ENCODE results near the gene YEATS4.

YEATS4 gene

DNA sequence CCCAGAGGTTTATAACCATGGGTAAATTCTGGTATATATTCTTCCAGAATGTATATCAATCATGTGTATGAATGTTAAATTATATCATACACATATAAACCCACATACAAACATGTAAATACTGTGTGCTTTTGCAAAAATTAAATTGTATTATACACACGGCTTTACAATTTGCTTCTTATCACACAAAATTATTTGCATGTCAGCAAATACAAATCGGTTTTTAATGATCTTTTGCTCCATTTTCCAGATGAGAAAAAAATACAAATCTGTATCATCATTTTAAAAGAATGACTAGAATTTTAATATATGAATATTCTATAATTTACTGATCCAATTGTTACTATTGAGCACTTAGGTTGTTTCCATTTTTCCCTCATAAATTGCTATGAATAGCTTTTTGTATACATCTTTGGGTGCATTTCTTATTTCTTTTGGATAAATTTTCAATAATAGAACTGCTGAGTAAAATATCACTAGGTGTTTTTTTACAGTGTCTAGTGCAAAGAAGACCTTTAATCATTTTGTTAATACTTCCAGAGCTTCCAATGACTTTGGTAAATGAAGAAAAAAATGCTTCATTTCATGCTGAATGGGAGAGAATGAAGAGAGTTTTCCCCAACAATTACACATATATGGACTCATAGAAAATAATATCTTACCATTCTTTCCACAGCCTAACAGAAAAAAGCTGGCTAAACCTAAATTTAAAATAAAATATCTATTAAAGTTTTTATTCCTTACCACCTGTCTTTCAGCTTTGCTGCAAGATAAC lies 7.9 kb upstream of the YEATS4 start:
- no peak for TF ChIP-seq GATA2 (IDR thresholded peaks at IDR 0.05; ENCODE audit: low read depth, low read length)

DNA sequence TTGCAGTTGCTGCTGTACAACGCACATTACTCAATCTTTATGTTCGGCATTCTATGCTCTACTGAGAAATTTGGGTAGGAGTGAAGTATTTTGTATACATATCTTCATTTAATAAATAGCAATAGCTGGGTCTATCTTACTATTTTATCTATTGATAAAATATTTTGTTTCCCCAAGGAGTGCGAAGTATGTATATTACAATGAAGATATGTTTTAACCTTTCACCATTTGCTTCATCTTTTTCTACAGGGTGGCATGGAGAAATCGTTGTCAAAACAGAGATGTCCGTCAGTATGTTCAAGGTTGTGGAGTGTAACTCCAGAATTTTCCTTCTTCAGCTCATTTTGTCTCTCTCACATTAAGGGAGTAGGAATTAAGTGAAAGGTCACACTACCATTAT lies 6.6 kb upstream of the YEATS4 start:
- TF ChIP-seq GATA3 (IDR thresholded peaks at IDR 0.05; ENCODE audit: low read depth, low read length) (no peak), GATA2 (IDR thresholded peaks at IDR 0.05; ENCODE audit: low read depth, low read length) (no peak)

GRCh38 chr12:69354172-69354555 lies 5.4 kb upstream of the YEATS4 start:
- TF ChIP-seq GATA2 (IDR thresholded peaks at IDR 0.05; ENCODE audit: low read depth, low read length) (no peak), GATA3 (IDR thresholded peaks at IDR 0.05; ENCODE audit: low read depth, low read length) (no peak)

DNA sequence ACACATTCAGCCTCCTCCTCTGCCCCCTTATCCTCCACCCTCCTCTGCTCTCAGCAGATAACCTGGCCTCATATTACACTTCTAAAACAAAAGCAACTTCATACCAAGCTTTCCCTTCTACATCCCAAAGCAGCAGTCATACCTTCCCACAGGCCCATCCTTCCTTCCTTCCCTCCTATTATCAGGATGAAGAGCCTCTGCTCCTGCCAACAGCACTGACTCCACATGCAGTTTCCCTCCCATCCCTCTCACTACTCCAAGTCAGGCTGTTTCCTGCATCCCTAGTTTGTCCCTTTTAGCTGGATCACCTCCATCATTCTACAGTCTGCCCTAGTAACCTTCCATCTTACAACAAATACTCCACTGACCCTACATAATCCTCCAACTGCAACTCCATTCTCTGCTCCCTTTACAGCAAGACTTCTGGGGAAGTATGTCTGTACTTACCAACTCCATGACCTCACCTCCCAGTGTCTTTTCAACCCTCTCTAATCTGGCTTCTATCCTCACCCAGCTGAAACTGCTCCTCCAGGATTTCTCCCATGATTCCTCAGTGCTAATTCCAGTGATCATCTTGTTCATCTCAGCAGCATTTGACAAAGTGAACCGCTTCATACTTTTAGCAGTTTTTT lies 4.9 kb upstream of the YEATS4 start:
- TF ChIP-seq GATA2 (IDR thresholded peaks at IDR 0.05; ENCODE audit: low read depth, low read length), result no peak
- no peak for TF ChIP-seq GATA3 (IDR thresholded peaks at IDR 0.05; ENCODE audit: low read depth, low read length)

- TF ChIP-seq GATA3 (IDR thresholded peaks at IDR 0.05; ENCODE audit: low read depth, low read length) (no peak), GATA2 (IDR thresholded peaks at IDR 0.05; ENCODE audit: low read depth, low read length) (no peak)
Measured at GRCh38 chr12:69355363-69356028, 4.0 kb upstream of the YEATS4 start.

DNA sequence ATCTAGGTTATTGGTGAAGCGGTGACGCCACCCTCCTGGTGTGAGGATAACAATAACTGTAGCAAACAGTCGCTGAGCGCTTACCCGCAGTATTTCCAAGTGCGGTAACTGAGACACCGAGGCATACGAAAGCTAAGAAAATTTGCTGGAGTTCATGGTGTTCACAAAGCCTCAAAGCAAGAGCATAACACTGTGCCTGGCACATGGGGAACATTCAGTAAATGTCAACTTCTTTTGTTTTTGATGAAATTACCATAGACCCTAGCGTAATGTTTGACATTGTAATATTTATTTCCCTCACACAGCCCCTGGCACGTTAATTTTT lies 767 bp downstream of the YEATS4 start:
- TF ChIP-seq GATA3 (IDR thresholded peaks at IDR 0.05; ENCODE audit: low read depth, low read length), result no peak
- no peak for TF ChIP-seq GATA2 (IDR thresholded peaks at IDR 0.05; ENCODE audit: low read depth, low read length)

DNA sequence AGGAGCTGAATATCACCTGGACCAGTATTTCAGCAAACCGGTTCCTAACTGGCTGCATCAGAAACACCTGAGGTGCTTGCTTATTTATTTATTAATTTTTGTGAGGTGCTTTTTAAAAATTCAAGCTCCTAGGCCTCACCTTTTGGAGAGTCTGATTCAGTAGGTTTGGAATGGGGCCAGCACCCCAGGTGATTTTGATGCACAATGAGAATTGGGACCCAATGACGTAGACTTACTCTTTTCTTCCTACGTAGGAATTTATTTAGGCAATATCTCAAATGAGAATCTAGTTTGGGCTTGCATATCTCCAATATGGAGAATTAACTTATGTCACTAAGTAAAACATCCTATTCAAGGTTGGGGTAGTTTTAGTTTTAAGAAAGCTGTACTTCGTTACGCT lies 7.3 kb downstream of the YEATS4 start:
- TF ChIP-seq GATA3 (IDR thresholded peaks at IDR 0.05; ENCODE audit: low read depth, low read length) (no peak), GATA2 (IDR thresholded peaks at IDR 0.05; ENCODE audit: low read depth, low read length) (no peak)

GRCh38 chr12:69368171-69368570 lies 8.6 kb downstream of the YEATS4 start:
- TF ChIP-seq GATA3 (IDR thresholded peaks at IDR 0.05; ENCODE audit: low read depth, low read length), result no peak
- TF ChIP-seq GATA2 (IDR thresholded peaks at IDR 0.05; ENCODE audit: low read depth, low read length), result no peak

DNA sequence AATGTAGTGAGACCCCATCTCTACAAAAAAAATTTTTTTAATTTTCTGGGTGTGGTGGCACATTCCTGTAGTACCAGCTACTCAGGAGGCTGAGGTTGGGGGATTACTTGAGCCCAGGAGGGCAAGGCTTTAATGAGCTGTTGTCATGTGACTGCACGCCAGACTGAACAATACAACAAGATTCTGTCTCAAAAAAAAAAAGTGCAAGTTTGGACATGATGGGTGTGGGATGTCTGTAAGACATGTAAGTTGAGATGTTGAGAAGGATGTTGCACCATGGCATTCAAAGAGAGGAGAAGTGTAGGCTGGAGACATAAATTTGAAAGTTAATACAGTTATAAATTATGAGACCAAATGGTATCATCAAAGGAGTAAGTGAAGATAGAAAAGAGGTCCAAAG lies 23.5 kb downstream of the YEATS4 start:
- TF ChIP-seq GATA2 (IDR thresholded peaks at IDR 0.05; ENCODE audit: low read depth, low read length) (no peak), GATA3 (IDR thresholded peaks at IDR 0.05; ENCODE audit: low read depth, low read length) (no peak)

DNA sequence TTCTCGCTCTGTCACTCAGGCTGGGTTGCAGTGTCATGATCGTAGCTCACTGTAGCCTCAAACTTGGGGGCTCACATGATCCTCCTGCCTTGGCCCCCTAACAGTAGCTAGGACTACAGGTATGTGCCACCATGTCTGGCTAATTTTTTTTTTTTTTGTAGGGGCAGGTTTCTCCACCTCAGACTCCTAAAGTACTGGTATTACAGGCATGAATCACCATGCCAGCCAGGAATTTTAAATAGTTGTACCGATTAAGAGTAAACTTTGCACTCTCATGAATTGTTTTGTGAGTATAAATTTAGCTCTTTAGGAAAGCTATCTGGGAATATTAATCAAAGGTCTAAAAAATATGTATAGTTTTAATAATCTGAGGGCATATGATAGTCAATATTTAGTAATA lies 25.5 kb downstream of the YEATS4 start:
- TF ChIP-seq GATA2 (IDR thresholded peaks at IDR 0.05; ENCODE audit: low read depth, low read length) (no peak), GATA3 (IDR thresholded peaks at IDR 0.05; ENCODE audit: low read depth, low read length) (no peak)

DNA sequence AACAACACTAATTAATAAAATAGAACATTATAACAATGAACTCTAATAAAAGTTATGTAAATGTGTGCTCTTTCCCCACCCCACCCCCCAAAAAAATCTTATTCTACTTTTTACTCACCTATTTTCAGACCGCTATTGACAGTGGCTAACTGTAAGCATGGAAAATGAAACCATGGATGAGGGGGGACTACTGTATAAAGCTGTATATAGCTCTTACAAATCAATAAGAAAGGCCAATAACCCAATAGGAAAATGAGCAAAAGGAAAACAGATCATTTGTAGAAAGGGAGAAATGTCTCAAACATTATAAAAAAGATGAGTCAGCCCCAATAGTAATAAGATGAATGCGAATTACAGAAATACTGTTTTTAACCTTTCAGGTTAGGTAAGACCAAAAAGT lies 27.4 kb downstream of the YEATS4 start:
- TF ChIP-seq GATA2 (IDR thresholded peaks at IDR 0.05; ENCODE audit: low read depth, low read length), result no peak
- no peak for TF ChIP-seq GATA3 (IDR thresholded peaks at IDR 0.05; ENCODE audit: low read depth, low read length)

- TF ChIP-seq GATA3 (IDR thresholded peaks at IDR 0.05; ENCODE audit: low read depth, low read length) (no peak), GATA2 (IDR thresholded peaks at IDR 0.05; ENCODE audit: low read depth, low read length) (no peak)
Measured at GRCh38 chr12:69388371-69388770, 28.8 kb downstream of the YEATS4 start.

DNA sequence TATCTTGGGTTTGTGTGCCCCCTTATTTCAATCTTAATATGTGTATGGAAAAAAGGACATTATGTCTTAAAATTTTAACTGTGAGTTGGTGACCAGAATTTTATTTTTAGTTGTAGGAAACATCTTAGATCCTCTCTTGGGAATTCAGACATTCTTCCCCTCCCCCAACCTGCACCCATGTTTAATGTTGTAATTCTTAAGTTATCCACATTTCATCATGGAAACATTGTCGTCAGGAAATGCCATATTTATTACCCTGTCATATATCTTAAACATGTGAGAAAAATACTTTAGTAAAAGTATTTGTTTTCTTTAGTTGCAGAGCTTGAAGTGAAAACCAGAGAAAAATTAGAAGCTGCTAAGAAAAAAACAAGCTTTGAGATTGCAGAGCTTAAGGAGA lies 30.3 kb downstream of the YEATS4 start:
- no peak for TF ChIP-seq GATA3 (IDR thresholded peaks at IDR 0.05; ENCODE audit: low read depth, low read length)
- no peak for TF ChIP-seq GATA2 (IDR thresholded peaks at IDR 0.05; ENCODE audit: low read depth, low read length)

DNA sequence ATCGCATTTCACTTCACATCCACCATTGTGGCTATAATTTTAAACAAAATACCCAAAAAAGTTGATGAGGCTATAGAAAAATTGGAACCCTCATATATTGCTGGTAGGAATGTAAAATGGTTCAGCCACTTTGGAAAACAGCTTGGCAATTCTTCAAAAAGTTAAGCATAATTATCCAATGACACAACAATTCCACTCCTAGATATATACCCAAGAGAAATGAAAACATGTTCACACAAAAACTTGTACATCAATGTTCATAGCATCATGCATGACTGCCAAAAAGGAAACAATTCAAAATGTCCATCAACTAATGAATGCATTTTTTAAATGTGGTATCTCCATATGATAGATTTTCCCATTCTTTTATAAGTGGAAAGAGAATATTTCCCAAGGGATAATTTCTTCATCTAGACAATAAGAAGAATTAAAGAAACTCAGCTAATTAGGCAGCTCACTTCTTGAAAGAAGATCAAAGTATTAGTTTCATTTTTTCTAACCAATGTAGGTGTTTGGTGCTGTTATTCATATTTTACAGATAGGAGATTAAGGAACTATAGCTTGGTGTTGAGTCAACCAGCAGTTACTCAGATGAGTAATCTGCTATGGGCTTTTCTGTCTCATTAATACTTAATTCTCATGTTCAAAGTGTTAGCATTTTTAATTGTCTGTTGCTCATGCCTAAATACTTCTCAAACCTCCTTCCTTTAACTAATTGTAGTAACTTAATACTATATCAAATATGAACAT lies 32.8 kb downstream of the YEATS4 start:
- TF ChIP-seq GATA3 (IDR thresholded peaks at IDR 0.05; ENCODE audit: low read depth, low read length) (no peak), GATA2 (IDR thresholded peaks at IDR 0.05; ENCODE audit: low read depth, low read length) (no peak)

Measured in SH-SY5Y (cell line).